Activated CD4-positive, alpha-beta T cell treated with anti-CD3 and anti-CD28 coated beads, Interleukin-10, Interleukin-2, amounts not matched to agents 100 ng/mL and 50 ng/mL, durations not matched to agents 16 hours and 8 hours (primary cell): ENCODE measurements around the gene TTLL11.
A peak's percentile ranks its signal among the peaks of the same experiment; 100 is the strongest.

ENCODE experiments used
- DNase-seq: peaks from one replicate; pipeline ENCODE4 v3.0.0-alpha.2; 2020

The TTLL11 gene

GRCh38 chr9:121962421-121962820 lies 130.7 kb downstream of the TTLL11 start:
- DNase-seq, result no peak

- DNase-seq, result no peak
Measured at GRCh38 chr9:121960665-121961064, 132.4 kb downstream of the TTLL11 start.

GRCh38 chr9:121958530-121958929 lies 134.6 kb downstream of the TTLL11 start:
- DNase-seq, result peak; percentile 23

GRCh38 chr9:121956808-121957207 lies 136.3 kb downstream of the TTLL11 start:
- DNase-seq, result no peak

GRCh38 chr9:121955649-121956048 lies 137.5 kb downstream of the TTLL11 start:
- no peak for DNase-seq

- no peak for DNase-seq
Measured at GRCh38 chr9:121954477-121955140, 138.5 kb downstream of the TTLL11 start.

- no peak for DNase-seq
Measured at GRCh38 chr9:121952611-121953010, 140.5 kb downstream of the TTLL11 start.

GRCh38 chr9:121950866-121951265 lies 142.2 kb downstream of the TTLL11 start:
- no peak for DNase-seq

GRCh38 chr9:121950441-121950840 lies 142.7 kb downstream of the TTLL11 start:
- DNase-seq, result no peak

- no peak for DNase-seq
Measured at GRCh38 chr9:121949766-121950165, 143.3 kb downstream of the TTLL11 start.

GRCh38 chr9:121949364-121949763 lies 143.7 kb downstream of the TTLL11 start:
- no peak for DNase-seq

- DNase-seq, result no peak
Measured at GRCh38 chr9:121947775-121948174, 145.3 kb downstream of the TTLL11 start.

GRCh38 chr9:121946465-121946864 lies 146.6 kb downstream of the TTLL11 start:
- no peak for DNase-seq

- DNase-seq, result no peak
Measured at GRCh38 chr9:121945849-121946248, 147.3 kb downstream of the TTLL11 start.

- no peak for DNase-seq
Measured at GRCh38 chr9:121945281-121945680, 147.8 kb downstream of the TTLL11 start.

GRCh38 chr9:121944711-121945191 lies 148.4 kb downstream of the TTLL11 start:
- no peak for DNase-seq

GRCh38 chr9:121943463-121943862 lies 149.6 kb downstream of the TTLL11 start:
- DNase-seq, result no peak

GRCh38 chr9:121942866-121943382 lies 150.2 kb downstream of the TTLL11 start:
- DNase-seq, result no peak

- no peak for DNase-seq
Measured at GRCh38 chr9:121942313-121942712, 150.8 kb downstream of the TTLL11 start.

GRCh38 chr9:121939643-121940042 lies 153.5 kb downstream of the TTLL11 start:
- DNase-seq, result no peak

- DNase-seq, result no peak
Measured at GRCh38 chr9:121938621-121939020, 154.5 kb downstream of the TTLL11 start.

GRCh38 chr9:121937240-121937639 lies 155.9 kb downstream of the TTLL11 start:
- DNase-seq, result no peak

- no peak for DNase-seq
Measured at GRCh38 chr9:121935739-121936138, 157.4 kb downstream of the TTLL11 start.

GRCh38 chr9:121930956-121931355 lies 162.2 kb downstream of the TTLL11 start:
- DNase-seq, result no peak
